Smooth muscle cell of the brain vasculature (primary cell): ENCODE data around the gene CDT1.

Source experiments
- DNase-seq: peaks from one replicate; pipeline ENCODE4 v3.0.0-alpha.2; 2012; ENCODE audit warnings: low read depth, low spot score

Gene CDT1

DNA sequence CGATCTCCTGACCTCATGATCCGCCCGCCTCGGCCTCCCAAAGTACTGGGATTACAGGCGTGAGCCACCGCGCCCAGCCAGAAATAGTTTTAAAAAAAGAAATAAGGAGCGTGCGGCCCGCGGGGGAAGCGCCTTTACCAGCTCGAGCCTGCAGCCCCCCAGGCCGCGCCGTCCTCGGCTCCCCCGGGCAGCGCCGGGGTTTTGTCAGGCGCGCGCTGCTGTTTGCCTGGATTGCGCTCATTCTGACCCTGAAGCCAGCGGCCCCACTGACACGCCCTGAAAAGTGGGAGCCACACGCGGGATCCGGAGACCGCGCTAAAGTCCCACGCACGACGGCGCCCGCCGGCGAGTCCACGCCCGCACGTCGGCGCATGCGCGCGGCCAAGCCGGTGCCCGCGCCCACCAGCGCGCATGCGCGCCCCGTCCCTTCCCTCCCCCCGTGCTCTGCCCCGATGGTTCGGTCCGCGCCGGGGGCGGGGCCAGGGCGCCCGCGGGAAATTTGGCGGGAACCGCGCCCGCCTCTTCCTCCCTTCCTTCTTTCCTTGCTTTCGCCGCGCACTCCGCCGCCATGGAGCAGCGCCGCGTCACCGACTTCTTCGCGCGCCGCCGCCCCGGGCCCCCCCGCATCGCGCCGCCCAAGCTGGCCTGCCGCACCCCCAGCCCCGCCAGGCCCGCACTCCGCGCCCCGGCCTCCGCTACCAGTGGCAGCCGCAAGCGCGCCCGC lies at the start of gene CDT1:
TSS of gene CDT1 (plus strand) at position 526 of the 724 bp plus-strand sequence. CDS start at position 569, 43 bp downstream.
- no peak for DNase-seq

DNA sequence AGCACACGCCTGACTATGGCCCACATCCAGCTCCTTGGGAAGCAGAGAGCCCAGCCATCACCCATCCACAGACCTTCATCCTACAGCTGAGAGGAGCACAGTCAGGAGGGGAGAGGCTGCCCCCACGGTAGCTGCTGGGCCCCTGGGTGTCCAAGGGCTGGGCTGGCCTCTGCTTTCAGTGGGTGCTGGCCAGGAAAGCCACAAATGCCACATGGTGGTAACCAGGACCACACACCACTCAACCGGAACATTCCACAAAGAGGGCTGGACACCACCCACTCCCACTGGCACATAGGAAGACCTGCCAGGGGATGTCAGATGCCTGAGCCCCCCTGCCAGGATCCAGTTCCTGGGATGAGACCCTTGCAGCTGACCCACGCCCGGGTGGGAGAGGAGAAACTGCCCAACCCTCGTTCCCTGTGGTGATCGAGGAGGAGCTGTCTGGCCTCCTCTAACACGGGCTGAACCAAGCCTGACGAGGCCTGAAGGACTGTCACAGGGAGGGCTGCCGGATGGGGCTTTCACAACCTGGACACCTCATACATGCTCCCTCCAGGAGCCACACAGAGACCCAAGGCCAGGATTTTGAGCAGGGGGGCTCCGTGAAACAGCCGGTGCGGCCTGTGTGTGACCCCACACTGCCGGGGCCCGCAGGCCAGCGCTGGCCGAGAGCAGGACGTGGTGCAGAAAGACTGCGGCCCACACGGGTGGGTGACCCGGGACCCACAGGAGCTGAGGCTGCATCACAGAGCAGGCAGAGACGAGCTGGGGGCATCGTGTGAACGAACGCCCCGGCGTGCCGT lies 49.3 kb upstream of the CDT1 start:
- DNase-seq = no peak

DNA sequence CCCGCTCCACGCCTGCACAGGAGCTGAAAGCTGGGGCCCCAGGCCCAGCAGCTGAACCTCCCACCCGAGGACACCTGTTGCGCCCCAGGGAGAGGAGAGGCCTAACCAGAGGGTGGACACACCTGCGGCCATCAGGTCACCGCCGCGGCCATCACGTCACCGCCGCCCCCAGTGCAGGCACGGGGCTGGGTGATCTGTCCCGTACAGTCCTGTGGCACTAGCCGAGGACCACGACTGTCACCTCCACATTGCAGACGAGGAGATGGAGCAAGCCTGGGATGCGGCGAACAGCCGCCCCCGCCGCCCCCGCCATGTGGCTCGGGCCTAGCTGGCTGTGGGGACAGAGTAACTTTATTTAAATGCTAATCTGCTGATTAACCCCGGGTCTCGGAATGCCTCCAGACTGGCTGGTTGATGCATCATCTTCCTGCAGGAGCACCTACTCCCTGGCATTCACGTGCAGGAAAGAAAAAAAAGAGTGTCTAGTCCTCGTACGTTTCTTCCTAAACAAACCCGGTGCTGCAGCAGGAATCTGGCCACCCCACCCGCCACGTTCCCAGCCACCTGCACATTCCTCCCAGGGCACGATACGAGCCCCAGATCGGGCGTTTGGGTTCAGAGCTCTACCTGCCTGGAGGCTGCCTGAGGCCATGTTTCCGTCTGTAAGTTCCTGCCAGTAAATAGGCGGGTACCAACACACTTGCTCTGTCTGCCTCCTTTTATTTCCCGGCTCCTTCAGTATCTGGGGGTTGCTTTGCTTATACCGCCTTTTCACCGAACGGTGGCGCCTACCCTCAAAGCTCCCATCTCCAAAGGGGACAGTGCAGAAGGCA lies 48.5 kb upstream of the CDT1 start:
- no peak for DNase-seq

DNA sequence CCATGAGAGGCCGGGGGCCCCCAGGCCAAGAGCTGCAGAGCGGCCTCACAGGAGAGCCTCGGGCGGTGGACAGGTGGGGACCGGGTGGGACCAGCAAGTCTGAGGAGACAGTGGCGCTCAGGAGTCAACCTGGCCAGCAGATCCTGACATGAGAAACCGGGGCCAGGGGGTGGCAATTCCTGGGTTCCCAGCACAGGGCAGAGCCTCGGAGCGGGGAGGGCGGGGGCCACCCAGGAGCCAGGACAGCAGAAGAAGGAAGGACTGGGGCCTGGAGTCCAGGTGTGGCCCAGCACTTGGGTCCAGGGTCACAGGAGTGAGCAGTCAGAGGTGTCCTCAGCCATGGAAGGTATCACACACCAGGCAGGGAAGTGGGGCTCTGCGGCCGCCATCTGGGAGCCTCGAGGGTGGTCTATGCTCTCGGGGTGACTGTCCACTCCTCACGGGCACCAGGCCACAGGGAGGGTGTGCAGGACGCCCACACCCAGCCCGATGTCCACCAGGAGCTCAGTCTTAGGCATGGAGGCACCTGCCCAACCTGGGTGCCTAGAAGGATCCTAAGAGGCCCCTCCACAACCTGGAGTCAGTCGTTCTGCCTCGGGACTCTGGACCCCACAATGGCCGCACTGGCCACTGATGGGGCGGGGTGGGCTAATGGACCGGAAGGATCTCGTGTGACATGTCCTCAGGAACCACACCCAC lies 47.7 kb upstream of the CDT1 start:
- no peak for DNase-seq

DNA sequence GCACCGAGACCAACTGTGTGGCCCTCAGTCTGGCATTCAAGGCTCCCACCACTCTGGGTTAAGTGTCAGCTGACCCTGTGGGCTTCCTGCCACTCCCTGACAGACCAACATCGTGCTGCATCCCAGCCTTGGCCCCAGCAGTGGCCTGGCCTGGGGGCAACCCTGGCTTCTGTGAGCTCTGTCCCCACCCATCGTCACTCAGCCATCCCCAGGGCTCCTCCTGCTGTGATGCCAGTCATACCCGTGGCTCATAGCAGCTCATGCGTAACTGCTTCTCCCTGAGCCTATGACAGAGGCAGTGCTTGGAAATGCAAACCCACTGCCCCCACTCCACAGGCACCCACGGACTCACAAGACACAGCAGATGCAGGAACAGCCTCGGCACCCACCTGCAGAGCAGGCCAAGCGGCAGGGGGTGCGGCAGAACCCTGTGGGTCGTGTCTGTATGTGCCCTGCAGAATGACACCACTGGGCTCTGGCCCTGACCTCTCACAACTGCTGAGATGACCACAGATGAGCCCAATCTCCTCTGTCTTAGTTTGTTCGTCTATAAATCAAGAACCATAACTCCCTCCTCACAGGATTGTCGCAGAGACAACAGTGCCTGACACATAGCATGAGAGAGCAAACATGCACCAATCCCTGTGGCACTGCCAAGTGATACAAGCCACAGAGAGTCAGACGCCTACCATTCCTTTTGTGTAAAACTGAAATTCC lies 45.2 kb upstream of the CDT1 start:
- no peak for DNase-seq

DNA sequence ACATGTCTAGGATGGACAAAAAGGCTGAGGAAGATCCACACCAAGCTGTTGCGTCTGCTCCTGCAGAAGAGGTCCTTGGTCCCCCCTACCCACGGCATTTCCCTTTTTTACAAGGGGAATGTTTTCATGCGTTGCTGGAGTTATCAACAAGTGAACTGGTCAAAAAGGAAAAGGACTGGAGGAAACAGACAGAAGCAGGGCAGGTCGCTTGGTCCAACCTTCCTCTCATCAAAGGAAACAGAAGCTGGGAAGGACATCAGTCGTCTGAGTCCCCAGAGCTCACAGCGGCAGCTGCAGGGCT lies 44.7 kb upstream of the CDT1 start:
- no peak for DNase-seq

DNA sequence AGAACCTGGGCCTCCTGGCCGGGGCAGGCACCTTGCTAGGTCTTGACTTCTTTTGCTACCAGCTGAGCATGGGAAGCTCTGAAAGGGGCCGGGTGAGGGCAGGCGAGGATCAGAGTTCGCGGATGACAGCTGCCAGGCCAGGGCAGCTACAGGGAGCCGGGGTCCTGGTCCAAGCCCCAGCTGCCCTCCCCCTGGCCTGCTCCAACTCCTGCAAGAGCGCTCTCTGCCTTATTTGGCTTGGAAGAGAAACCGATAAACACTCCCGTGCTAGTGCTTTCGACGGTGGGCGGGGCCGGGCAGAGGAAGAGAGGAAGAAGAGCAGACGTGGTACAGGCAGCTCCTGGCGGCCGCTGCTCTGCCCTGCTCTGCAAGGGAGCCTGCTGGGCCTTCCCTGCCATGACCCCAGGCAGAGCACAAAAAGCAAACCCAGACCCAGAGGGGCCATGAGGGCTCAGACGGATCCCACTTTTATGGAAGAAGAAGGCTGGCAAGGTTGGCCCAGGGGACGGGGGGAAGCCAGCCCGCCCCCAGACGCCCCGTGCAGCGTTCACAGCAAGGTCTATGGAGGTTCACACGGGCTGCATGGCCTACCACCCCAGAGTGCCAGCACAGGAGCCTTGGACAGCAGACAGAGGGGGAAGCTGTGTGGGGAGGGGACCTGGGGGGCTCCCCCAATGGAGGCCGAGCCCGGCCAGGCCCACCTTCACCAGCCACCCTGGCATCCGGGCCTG lies 44.2 kb upstream of the CDT1 start:
- DNase-seq = no peak

DNA sequence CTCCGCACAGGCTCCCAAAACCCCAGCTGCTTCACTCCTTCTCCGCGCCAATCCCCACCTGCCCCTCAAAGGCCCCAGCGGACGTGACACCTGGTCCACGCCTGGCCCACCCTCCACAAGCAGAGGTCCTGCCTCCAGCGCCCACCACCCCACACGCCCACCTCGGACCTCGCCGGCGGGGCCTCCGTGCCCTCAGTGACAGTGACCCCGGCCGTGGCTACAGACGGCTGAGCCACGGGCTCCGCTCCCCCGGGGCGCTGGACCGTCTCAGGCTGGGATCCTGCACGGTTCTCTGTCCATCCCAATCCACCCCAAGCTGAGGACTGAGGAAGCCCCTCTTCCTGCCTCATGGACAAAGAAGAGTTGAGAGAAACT lies 43.6 kb upstream of the CDT1 start:
- no peak for DNase-seq

DNA sequence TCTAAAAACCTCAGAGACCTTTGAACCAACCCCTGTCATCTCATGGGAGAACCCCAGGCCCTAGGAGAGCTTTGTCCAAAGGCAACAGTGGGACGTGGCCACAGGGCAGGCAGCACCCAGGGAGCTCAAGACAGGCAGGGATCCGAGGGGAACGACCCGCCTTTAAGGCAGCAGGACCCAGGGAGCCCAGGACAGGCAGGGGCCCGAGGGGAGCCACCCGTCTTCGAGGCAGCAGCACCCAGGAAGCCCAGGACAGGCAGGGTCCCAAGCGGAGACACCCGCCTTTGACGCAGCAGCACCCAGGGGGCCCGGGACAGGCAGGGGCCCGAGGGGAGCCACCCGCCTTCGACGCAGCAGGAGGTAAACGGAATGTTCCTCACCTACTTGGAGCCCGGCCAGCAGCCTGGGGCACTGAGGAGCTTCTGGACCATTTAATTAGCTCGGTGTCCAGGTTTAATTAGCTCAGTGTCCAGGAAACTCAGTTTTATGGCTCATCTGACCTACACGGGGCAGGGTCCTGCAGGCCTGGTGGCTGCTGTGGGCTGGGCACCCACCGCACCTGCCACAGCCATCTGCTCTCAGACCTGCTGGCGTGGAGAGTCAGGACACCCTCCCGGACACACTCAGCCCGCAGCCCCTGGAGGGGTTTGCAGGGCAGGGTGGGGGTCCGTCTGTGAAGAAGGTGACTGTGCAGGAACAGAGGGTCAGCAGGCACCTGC lies 43.0 kb upstream of the CDT1 start:
- DNase-seq = no peak

DNA sequence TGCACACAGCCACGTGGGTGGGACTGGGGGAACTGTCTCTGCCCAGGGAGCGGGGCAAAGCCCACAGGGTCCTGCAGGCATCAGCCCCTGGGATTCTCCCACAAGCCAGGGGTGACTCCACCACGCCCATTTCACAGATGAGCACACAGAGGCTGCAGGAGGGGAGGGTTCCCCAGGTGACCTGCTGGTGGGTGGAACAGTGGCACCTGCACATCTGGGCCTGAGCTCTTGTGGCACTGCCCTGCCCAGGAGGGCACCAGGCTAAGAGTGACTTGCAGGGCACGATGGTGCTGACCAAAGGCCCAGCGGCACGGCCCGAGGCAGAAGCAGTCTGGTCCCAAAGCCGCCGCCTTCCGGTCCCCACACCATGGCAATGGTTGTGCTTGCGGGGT lies 42.5 kb upstream of the CDT1 start:
- DNase-seq = no peak

DNA sequence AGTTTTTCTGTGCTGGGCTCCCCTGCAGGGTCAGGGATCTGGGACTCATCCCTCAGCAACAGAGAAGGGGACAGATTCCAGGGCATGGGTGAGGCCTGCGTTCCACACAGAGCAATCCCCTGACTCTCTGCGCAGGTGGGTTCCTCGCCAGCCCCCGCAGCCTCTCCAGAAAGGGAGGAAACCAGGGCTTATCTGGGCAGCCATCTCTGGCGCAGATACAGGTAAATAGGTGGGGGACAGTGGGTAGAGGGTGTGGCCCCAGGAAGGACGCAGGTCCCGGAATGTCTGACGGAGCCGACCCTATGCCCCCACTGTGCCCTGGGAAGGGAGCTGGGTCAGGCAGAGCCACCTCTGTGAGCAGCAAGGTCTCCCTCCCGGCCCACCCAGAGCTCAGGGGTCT lies 41.8 kb upstream of the CDT1 start:
- no peak for DNase-seq

DNA sequence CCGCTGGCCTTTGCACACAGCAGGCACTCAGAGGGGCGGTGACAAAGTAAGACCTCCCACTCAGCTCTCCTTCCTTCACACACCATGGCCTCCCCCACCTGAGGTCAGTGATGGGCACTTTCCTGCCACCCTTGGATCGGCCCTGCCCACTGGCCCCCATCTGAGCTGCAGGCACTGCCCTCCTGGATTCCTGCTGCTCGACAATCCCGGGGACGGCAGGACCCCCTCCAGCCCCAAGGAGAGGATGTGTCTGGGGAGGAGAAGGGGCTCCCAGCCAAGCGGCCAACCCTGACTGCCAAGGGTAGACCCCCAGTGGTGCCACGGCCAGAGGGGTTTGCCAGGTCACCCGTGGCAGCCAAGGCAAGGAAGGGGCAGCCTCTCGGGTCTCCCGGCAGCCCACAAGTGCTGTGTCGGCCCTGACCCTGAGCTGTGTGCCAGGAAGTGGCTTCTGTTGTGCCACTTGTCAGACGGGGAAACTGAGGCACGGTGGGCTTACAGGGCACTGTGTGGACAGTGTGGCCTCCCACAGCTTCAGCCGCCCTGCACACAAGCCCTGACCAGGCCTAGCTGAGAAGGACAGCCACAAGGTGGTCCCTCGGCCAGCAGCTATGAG lies 41.2 kb upstream of the CDT1 start:
- DNase-seq = no peak

DNA sequence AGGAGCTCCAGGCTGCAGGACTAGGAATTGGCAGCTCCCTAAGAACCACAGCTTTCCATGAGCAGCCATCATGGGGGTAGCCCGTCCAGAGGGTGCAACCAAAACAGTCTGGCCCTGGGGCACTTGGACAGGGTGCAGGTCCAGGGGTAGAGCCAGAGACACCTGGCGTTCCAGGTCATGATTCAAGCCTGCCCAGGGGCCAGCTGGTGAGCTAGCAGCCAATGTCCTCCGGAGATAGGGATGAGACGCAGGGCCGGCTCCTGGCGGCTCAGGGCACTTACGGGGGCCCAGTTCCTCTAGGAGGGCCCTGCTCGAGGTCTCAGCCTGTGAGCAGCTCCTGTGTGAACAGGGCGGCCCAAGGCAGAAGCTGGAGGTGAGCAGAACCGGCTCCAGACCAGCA lies 40.6 kb upstream of the CDT1 start:
- DNase-seq = no peak

DNA sequence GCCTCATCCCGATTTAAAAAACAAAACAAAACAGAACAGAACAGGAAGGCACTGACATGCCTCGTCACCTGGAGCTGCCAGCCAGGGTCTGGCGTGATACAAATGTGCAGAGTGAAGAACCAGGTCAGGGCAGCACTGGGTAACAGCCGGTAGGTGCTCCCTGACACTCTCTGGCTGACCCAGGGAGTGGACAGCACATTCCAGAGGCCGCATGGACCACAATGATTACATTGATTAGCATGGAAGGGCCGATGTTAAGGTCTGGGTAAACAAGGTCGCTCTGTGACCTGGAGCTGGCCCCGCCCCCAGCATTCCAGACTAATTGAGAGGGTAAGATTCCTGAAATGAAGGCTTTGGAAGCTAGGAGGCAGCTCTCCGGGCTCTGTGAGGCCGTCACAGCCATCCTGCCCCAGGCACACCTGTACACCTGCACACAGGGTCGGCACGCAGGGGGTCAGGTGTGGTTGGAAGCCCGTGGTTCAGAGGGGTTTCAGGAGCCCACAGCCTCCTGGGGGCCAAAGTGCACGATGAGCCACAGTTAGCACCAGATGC lies 40.0 kb upstream of the CDT1 start:
- DNase-seq = no peak

DNA sequence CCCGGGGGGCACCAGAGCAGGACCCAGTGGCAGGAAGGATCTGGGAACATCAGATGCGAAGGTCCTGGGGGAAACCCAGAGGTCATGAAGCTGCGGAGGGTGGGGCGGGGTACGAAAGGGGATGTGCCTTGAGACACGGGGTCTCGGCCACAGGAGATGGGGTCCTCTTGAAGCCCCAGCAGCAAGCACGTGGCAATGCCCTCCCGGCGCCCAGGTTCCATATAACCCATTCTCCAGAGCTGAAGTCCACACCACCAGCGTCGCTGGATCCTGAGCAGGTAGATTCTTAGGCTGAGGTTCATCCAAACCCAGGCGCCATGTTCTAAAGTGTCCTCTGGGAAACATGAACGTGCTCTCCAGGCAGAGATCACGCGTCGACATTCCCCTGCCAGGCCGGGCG lies 39.5 kb upstream of the CDT1 start:
- no peak for DNase-seq

DNA sequence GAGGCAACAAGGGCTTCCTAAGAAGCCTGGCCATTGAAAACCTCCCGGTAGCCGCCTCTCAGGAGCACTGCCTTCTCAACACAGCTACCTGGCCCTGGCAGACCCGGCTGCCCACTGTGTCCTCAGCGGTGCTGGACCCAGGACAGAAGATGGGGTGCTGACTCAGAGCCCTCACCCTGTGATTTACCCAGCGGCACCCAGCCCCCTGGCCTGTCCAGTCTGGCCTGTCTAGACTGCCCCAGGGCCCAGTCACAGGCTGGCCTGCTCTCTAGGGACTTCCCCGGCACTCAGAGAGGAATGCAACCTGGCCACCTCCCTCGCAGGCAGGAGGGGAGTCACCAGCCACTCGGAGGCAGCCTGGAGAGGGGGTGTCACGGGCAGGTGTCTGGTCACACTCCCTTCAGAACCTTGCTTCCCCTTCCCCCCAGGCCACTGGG lies 38.7 kb upstream of the CDT1 start:
- DNase-seq = no peak

DNA sequence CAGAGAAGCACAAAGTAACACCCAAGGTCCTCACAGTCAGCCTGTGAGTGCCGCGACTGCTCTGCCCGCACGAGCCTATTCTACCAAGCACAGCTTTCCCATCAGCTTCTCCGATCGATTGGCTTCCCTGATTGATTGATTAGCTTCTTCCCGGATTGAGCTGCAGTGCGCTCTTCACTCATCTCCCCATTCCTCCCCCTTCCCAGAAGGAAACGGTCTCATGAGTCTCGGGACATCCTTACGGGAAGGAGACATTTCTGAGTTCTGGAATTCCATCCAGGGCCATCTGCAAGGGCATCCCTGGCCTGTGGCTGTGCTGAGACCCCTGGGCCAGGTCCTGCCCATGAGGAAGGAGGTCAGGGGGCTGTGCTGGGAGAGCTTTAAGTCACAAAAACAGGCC lies 36.6 kb upstream of the CDT1 start:
- DNase-seq = no peak

DNA sequence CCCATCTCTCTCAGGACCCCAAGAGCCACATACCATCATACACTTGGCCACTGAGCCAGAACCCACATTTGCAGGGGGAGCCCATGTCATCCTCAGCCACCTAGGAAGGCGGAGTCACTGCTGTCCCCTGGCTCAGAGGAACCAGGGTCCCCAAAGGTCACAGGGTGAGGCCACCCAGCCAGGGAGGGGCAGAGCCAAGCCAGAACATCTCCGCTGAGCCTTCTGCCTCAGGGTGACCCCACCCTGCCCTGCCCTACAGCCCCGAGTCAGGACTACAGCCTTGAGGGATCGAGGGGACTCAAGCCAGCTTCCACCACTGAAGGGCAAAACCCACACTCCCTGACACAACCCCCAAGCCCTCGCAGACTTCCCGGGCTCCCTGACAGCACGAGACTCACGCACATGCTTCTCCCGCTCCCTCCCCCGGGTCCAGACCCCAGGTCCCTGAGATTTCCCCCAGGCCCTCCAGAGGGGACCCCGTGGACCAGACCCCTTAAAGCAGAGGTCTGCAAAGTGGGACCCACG lies 36.0 kb upstream of the CDT1 start:
- DNase-seq = no peak
